Stimulated activated CD4-positive, alpha-beta T cell treated with anti-CD3 and anti-CD28 coated beads, Interleukin-15, amount 100 ng/mL, for 24 hours (primary cell): Measurements from ENCODE around the gene DCTN3.

ENCODE experiments used
- DNase-seq: peaks from one replicate; pipeline ENCODE4 v3.0.0-alpha.2; 2020

Gene DCTN3

DNA sequence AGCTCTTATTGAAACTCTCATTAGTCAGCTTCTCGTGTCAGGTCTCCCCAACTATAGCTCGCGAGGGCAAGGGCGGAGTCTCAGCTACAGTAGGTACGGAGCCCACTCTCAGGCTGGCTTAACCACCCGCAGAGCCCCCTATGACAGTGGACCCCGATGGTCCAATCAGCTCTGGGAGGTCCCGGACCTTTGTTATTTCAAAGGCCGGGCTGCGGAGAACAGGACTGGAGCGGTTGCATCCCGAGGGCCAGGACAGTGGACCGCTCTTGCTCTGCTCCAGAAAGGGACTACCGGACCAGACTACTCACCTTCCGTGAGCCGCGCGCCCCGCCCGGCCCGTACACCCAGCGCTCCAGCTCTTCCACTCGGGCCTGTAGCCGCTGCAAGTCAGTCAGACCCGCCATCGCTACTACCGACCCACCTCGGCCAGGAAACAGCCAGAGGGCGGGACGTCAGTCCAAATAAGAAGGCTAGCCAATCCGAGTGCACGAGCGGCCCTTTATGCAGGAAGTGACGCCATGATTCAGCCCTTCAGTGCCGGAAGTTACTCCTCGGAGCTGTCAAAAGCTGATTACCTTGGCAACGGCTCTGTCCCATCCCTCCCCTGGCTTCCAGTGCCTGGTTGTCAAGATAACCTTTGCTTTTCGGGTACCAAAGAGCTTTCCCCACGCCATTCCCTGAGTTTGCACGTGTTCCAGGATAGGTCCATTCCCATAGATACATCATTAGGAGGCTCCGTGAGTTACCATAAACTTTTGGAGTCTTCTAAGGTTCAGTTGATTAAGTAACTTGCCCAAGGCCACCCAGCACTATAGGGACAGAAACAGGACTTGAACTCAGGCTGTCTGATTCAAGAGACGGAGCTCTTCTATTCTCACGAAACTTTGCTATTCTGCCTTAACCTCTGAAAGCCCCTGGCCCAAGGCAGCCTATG, at the start of gene DCTN3:
TSS of gene DCTN3 (minus strand) at position 435 of the 934 bp plus-strand sequence. CDS start at position 404, 31 bp downstream.
- peak; percentile 94 for DNase-seq

DNA sequence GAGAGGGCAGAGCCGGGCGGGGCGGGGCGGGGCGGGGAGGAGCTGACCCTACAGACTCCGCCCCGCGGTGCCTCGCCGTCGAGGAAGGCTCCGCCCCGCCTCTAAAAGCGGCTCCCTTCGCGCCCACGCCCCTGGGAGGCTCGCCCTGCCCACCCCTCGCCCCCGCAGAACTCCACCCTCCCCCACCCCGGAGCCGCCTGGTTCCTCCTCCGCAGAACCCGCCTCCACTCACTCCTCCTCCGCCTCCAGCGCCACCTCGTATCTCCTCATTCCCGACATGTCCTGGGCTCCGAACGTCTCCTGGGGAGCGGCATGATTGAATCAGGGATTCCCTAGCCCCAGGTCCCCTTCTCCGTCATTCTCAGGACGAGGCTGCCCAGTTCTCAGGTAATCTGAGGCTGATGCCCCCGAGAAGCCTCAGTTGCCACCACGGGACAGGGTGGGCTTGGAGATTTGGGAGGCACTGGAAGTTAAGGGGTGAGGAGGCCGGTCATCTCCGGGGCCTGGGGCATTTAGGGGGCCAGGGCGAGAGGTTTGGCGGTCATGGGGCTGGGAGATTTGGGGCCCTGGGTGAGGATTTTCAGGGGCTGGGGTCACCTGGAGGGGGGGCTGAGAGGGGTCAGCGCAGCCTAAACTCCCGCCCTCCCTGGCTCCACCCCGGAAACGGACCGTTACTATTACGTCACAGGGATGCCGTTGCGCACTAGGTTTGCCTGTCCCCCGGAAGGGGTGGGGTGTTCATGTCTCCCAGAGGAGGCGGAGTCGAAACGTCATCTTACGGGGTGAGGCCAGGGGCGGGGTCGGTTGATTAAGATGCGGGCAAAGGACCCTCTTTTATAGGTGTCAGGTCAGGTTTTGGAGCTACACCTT, 45.3 kb upstream of the DCTN3 start:
- peak; percentile 88 for DNase-seq

DNA sequence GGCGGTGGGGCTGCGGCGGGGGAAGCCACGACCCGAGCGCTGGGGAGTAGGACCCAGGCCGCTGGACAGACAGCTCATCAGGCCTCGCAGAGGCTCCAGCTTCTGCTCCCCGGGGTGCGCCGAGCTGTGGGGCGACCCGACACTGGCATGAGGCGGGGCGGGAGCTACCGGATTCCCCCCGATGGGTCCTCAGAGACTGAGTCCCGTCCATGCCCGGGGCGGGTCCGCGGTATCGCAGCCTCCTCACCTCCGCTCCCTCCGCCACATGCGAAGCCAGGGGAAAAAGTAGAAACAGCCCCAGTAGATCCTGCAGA, 44.7 kb upstream of the DCTN3 start:
- DNase-seq: no peak

DNA sequence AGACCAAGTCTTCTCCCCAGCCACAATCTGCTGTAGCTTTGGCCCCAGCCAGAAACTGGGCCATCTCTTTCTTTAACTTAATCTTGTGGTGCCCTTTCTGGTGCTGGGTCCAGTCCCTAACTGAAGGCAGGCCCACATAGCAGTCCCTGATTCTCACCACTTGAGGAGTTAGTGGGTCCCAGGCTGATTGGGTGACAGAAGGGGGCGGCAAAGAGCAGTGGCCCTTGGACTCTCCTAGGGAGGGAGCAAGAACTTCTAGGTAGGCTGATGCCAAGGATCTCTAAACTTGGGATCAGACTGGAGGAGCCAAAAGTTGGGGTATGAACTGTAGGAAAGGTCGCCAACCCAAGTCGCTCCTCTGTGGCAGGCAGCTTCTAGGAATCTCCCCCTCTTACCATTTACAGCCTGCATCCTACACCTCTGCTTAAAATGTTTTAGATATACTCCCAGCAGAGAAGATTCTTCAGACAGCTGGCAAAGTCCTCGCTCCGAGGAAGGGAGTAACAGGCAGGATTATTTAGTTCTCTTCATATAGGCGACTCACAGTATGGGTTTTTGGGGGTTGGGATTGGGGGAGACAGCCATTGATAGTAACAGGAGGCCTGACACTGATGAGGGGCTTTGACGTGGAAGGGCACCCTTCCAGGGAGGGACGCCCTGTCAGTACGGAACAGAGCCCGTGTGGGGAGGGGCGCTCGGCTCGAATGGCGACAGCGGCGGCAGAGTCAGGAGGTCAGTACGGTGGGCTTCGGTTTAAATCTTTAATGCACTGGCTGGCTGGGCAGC, 44.2 kb upstream of the DCTN3 start:
- DNase-seq: peak; percentile 84

DNA sequence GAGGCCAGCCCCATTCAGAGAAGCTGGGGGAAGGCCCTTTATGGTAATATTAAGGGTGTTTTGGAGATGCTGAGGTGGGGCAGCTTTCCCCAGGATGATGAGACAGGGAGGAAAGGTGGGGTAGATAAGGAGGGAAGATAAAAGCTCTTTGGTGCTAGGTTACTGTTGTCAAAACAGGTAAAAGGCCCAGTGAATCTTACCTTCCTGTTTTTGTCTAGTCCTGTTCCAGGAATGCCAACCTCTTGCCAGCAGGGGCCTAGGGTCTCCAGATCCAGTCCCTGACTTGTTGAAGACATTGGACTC, 43.0 kb upstream of the DCTN3 start:
- no peak for DNase-seq

DNA sequence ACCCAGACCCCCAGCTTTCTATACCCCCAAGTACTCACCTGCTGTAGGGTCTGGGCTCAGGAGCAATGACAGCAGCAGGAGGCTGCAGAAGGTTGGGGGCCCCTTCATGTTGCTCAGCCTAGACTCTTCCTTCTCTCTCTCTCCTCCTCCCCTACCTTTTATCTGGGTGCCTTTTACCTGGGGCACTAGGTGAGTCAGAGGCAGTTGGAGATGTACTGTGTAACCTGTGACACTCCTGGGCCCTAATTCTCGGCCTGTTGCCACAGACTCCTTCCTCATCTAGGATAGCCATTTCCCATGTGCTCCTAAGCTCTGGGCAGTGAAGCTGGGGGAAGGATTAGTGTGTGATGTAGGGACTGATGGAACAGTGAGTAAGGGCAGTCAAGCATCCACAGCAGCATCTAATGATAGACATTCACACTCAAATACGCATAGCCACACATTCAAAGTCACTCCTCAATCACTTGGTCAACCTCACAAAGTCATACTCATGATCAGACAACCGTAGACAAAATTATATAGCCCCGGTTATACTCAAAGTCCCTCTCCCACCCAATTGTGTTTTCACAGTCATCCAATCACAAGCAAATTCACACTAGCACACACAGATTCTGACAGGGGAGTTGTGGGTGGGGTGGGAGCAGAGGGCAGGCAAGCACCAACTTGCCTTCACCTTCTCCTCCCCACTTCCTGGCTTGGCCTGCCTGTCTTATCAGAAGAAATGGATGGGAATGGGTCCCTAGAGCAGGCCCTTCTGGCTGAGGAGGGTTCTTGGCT, 42.4 kb upstream of the DCTN3 start, which contains the start of gene CCL27:
TSS of gene CCL27 (minus strand) at position 132 of the 777 bp plus-strand sequence. CDS start at position 108, 24 bp downstream.
- DNase-seq: no peak

DNA sequence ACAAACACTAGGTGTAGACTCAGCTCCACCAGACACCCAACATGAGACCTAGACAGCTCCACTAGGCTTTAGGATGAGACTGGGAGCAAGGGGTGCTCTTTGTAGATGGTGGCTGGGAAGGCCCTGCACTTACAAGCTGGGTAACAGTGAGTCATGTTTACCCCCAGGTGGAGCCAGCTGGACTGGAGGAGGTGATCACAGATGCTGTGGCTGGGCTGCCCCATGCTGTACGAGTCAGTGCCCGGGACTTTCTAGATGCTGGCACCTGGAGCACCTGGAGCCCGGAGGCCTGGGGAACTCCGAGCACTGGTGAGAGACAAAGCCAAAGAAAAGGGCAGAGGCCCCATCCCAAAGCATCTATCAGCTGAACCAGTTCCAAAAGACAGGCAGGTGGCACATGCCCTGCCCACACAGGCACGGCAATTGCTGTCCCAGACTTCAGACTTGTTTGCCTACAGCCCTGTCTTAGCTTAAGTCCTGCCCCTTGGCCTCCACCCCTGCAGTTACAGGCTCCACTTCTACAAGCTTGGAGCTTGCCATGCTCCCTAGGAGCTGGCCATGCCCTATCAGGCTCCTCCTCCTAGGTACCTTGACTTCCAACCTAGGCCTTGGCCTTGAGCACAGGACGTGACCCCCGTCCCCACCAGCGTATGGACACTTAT, 39.4 kb upstream of the DCTN3 start:
- no peak for DNase-seq

DNA sequence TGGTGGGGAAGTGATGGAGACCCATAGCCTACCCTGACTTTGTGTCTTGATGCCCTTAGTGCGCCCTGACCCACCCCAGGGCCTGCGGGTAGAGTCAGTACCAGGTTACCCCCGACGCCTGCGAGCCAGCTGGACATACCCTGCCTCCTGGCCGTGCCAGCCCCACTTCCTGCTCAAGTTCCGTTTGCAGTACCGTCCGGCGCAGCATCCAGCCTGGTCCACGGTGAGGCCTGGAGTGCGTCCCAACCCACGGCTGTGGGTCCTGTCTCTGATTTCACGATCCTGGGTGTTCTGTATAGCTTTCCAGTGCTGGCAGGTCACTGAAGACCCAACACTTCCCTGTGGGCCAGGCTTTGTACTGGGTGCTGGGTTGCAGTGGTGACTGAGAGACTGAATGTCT, 38.2 kb upstream of the DCTN3 start:
- no peak for DNase-seq

DNA sequence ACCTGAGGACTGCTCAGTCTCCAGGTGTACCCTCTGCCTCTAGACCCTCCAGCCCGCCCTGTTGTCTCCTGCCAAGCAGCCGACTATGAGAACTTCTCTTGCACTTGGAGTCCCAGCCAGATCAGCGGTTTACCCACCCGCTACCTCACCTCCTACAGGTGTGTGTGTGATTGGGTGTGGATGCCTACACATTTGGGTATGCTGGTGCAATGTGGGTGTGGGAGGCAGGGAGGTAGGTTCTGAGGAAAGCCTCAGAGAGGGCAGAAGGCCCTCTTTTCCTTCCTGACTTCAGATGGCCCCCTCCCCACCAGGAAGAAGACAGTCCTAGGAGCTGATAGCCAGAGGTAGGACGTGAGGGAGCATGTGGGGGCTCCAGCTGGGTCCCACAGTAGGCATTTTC, 36.7 kb upstream of the DCTN3 start:
- DNase-seq: no peak

DNA sequence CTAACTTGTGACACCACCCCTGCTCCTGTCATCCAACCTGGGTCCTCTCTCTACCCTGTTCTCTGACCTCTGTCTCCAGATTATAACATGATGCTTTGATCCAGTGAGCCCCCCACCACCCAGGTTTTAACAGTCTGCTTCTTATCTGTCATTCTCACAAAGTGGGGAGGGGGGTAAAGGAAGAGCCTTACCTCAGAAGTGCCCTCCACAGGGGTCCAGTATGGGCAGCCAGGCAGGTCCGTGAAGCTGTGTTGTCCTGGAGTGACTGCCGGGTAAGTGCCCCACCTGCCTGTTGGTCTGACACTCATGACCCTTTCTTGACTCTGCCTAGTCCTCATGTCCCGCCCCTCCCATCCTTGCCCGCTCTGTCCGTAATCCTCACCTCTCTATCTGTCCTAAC, 35.1 kb upstream of the DCTN3 start:
- no peak for DNase-seq

DNA sequence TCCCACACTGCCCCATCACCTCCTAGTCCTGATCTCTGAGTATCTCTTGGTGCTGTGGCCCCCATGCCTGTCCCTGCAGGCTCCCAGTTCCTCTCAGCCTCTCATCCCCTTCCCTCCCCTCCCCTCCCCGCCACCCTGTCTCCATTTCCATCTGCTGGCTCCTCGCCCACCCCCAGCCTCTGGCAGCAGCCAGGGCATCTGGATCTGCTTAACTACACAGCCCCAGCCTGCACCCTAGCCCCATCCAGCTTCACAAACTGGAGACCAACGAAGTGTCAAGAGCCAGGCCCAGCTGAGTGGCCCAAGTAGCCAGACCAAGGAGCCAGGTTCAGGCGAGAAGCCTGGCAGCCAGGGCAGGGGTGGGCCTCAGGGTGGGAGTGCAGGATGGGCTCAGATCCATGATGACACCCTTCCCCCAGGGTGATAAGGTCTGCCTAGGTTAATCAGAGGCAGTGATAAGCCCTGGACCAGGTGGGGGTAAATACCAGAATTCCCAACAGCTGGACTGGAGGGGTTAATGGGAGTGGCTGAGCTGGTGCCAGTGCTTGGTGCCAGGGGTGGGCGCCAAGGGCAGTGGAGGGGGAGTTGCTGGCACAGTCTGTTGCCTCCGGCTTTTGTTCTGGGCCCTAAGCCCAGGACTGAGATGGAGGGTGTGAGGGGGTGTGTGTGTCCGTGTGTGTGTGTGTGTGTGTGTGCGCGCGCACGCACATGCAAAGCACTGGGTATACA, 34.2 kb upstream of the DCTN3 start:
- no peak for DNase-seq

DNA sequence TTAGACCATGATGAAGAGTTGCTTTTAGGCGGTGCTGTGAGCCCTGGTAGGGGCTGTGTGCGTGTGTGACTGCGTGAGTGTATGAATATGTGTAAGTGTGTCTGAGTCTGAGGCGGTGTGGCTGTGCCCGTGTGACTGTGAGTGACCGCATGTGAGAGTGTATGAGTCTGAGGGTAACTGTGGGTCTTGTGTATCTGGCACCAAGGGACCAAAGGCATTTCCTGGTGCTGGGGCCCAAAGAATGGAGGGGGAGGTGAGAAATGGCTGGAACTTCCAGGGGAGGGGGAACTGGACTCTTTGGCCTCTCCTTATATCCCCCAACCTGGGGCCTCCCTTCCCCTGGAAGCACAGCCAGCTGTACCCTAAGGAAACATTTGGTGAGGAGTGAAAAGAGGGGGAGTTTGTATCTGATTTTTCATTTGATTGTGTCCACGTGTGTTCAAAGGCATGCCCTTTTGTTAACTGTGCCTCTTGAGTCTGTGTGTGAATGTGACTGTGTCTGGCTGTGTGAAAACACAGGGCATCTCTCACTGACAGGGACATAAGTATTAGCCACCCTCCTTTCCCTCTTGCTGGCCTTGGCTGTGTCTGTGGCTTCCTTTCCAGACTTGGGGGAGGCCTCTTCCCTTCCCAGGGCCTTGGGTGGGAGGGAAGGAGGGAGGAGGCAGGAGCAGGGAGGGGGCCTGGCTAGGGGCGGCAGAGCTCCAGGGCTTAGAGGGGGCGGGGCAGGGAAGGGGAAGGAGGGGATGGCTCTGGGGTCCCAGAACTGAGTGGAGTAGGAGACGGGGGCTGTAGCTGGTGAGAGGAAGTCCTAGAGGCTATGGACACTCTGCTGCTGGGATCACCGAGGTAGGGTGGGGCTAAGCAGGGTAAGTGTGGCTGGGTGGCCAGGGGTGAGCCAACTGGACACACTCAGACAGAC, 33.1 kb upstream of the DCTN3 start:
- DNase-seq: no peak

DNA sequence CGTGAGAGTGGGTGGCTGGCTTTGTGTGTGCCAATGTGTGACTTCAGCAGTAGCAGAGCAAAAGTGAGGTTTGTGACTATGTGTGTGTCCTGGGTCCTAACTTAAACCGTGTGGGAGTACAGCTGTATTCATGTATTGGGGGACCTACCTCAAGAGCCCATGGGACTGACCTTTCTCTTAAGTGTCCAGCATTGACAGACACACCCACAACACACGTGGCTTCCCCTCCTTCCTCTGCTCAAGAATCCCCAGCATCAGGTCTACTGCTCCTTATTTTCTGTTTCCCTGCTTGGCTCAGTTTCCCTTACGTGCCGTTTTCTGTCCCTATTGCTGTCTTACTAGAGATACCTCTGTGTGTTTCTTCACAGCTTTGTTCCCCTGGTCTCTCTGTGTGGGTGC, 32.3 kb upstream of the DCTN3 start:
- DNase-seq: no peak

DNA sequence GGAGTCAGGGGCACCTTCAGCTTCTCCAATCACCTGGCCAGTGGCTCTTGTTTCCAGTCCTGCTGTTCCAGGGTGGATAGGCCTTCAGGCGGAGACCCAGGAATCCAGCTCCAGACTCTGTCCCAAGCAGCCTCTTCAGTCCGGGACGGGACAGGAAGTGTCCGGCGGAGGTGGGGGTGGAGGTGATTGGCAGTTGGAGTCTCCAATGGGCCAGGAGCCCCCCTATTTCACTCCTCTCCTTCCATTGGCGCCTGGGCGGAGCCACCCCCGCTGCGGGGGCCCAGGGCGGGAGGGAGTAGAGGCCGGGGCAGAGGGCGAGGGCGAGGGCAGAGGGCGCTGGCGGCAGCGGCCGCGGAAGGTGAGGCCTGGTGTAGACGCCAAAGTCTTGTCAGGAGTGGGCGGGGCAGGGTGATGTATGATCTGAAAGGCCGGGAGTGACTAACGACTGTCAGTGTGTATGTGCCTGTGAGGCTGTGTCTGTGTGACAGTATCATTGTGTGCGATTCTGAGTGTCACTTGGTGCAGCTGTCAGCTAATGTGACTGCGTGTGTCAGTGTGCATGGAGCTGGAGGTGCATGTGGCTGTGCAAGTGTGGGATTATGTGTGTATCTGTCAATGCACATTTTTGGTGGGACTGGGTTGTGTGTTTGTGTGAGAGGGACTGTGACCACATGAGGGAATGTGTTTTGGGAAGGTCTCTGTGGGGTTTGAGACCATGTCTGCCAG, 31.7 kb upstream of the DCTN3 start, which contains the start of gene IL11RA:
TSS of gene IL11RA (plus strand) at position 310 of the 726 bp plus-strand sequence. CDS start 3,033 bp downstream, outside the sequence.
- peak; percentile 80 for DNase-seq

DNA sequence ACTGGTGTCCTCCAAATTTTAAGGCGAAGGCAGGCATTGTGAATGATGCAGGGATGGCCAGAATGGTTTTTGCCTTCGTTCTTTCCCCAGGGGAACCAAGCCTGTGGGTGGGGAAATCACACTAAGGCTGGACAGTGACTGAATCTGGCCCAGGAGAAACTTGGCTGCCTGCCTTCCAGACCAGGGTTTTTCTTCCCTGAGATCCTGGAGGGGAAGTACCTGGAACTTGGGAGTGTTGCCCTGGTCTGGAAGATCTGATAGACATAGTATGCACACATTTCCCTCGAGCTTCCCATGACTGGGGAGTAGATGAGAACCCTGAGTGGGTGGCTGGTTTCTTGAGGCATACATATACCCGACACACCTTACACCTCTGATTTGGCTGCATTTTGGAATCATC, 31.0 kb upstream of the DCTN3 start:
- DNase-seq: no peak

DNA sequence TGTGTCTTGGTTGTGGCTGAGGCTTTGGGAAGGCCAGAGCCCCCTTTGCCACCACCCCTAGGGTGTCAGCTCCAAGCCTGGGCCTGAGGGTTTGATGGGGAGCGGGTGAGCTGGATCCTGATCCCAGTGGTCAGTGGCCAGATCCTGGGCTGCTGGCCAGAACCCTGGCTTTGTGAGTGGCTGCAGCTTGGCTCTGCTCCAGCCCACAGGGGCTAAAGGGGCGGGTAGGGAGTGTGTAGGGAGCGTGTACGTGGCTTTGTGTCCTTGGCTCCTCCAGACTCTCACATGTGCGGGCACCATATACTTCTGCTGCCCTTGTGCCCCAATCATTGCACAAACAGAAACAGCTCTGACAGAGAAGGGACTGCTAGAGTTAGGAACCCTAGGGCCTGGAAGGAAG, 30.5 kb upstream of the DCTN3 start:
- DNase-seq: no peak

DNA sequence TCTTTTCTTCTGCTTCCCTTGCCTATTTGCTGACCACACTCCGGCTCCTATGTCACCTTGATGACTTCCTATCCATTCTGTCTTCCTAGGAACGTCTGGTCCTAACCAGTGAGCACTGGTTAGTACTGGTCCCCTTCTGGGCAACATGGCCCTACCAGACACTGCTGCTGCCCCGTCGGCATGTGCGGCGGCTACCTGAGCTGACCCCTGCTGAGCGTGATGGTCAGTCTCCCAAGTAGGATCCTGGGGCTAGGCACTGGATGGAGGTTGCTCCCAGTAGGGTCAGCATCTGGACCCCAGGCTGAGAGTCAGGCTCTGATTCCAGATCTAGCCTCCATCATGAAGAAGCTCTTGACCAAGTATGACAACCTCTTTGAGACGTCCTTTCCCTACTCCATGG, 28.4 kb upstream of the DCTN3 start:
- no peak for DNase-seq

DNA sequence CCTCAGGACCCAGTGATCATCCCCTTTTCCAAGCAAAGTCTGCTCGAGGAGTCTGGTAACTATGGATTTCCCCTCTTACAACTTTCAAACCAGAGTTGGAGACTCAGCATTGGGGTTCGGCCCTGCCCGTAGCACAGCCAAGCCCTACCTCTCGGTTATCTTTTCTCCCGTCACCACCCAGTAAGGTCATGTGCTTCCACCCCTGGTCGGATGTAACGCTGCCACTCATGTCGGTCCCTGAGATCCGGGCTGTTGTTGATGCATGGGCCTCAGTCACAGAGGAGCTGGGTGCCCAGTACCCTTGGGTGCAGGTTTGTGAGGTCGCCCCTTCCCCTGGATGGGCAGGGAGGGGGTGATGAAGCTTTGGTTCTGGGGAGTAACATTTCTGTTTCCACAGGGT, 27.4 kb upstream of the DCTN3 start:
- no peak for DNase-seq

DNA sequence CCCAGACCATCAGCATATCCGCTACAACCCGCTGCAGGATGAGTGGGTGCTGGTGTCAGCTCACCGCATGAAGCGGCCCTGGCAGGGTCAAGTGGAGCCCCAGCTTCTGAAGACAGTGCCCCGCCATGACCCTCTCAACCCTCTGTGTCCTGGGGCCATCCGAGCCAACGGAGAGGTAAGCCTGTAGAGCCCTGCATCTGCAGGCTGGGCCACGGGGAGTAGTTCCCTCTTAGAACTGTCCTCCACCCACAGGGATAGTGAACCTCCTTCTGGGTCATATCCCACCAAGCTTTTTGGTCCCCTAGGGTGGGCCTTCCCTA, 26.7 kb upstream of the DCTN3 start:
- DNase-seq: no peak
